NCI-H774 (cell line): ENCODE results near the gene WWC2.

Experiments
- DNase-seq: peaks from one replicate; lab custom pipeline; 2025; lab: John Stamatoyannopoulos, UW

The WWC2 gene

DNA sequence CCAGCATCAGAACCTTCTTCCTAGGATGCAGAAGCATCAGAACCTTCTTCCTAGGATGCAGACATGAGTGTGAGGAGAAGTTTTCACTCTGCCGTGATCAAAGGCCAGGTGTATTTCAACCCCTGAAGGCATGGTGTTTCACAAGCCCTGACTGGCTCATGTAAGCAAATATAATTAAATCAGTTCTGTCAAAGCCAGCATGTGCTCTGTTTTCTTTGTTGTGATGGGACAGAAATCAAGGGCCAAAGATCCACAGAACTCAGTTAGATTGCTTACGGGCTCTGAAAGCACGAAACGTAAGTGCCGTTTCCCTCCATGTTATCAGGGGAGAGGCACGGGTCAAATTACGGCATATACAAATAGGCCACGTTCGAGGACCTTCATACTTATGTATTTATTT lies 255.2 kb downstream of the WWC2 start:
- DNase-seq: peak; percentile 23

- no peak for DNase-seq
Measured at GRCh38 chr4:183355405-183355804, 256.3 kb downstream of the WWC2 start.

- no peak for DNase-seq
Measured at GRCh38 chr4:183356173-183356830, 257.2 kb downstream of the WWC2 start.

- DNase-seq: no peak
Measured at GRCh38 chr4:183356931-183357675, 258.0 kb downstream of the WWC2 start.

GRCh38 chr4:183358215-183358755 lies 259.2 kb downstream of the WWC2 start:
- DNase-seq: no peak

- no peak for DNase-seq
Measured at GRCh38 chr4:183360161-183360919, 261.3 kb downstream of the WWC2 start.

GRCh38 chr4:183362036-183362435 lies 263.0 kb downstream of the WWC2 start:
- no peak for DNase-seq

- DNase-seq: no peak
Measured at GRCh38 chr4:183362916-183363542, 264.0 kb downstream of the WWC2 start.

GRCh38 chr4:183364025-183364424 lies 265.0 kb downstream of the WWC2 start:
- DNase-seq: no peak

DNA sequence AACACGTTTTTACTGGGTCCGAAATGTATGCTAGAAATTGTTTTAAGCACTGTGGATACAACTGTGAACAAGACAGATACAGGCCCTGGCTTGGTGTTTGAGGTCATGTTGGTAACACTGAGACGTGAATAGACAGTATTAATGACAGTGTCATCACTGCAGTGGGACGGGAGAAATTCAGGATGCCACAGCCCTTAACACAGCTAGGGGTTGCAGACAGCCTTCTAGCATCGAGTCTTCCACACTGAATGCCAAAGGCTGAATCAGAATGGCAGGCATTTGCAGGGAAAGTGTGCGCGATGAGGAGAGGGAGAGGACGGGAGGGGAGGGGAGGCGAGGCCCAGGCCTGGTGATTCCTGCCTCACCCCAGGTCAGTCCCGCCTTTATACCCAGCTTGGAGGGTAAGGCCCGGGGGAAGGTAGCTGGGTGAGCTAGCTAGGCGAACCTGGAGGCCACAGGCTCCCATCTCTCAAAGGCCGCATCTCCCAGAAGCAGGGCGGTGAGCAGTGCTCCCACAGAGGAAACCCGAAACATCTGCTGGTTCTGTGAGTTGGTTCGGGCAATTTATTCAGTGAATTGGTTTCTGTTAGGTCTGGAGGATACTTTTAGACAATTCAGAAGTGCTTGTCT lies 267.3 kb downstream of the WWC2 start:
- DNase-seq: no peak

- DNase-seq: no peak
Measured at GRCh38 chr4:183369073-183369472, 270.0 kb downstream of the WWC2 start.
